ENCODE data around the gene BABAM2.

BABAM2 gene

GRCh38 chr2:27897717-27898116 lies 7.2 kb downstream of the BABAM2 start:
- ChIA-PET POLR2A (no interaction called here), CTCF (no interaction called here)
- no peak for DNase-seq (ENCODE audit: extremely low spot score)
- no peak for TF ChIP-seq NFRKB (IDR thresholded peaks at IDR 0.05)
- TF ChIP-seq FOXK2 (IDR thresholded peaks at IDR 0.05), result no peak
- TF ChIP-seq ZNF384 (IDR thresholded peaks at IDR 0.05), result no peak
- TF ChIP-seq LEF1 (IDR thresholded peaks at IDR 0.05; ENCODE audit: borderline replicate concordance), result no peak
- TF ChIP-seq FOXM1 (IDR thresholded peaks at IDR 0.05; ENCODE audit: borderline replicate concordance), result no peak
- TF ChIP-seq FOXA1 (IDR thresholded peaks at IDR 0.05), result no peak
- TF ChIP-seq PKNOX1 (IDR thresholded peaks at IDR 0.05), result no peak
- TF ChIP-seq TARDBP (IDR thresholded peaks at IDR 0.05), result no peak
- no peak for TF ChIP-seq SP1 (IDR thresholded peaks at IDR 0.05)
- no peak for TF ChIP-seq SUZ12 (IDR thresholded peaks at IDR 0.05)
- TF ChIP-seq L3MBTL2 (conservative IDR thresholded peaks at IDR 0.05), result no peak
- TF ChIP-seq BHLHE40 (IDR thresholded peaks at IDR 0.05; ENCODE audit: borderline replicate concordance), result no peak
- TF ChIP-seq ARNT (IDR thresholded peaks at IDR 0.05), result no peak
- no peak for TF ChIP-seq CTBP1 (IDR thresholded peaks at IDR 0.05; ENCODE audit: borderline replicate concordance)
- TF ChIP-seq ELF4 (IDR thresholded peaks at IDR 0.05), result no peak
- no peak for TF ChIP-seq HDGF (IDR thresholded peaks at IDR 0.05; ENCODE audit: borderline replicate concordance)

GRCh38 chr2:27901234-27901633 lies 10.7 kb downstream of the BABAM2 start:
- ChIA-PET CTCF (no interaction called here), POLR2A (no interaction called here)
- DNase-seq (ENCODE audit: extremely low spot score), result no peak
- TF ChIP-seq NFRKB (IDR thresholded peaks at IDR 0.05), result no peak
- no peak for TF ChIP-seq BHLHE40 (IDR thresholded peaks at IDR 0.05; ENCODE audit: borderline replicate concordance)
- no peak for TF ChIP-seq ARNT (IDR thresholded peaks at IDR 0.05)
- no peak for TF ChIP-seq SUZ12 (IDR thresholded peaks at IDR 0.05)
- TF ChIP-seq FOXA1 (IDR thresholded peaks at IDR 0.05), result no peak
- no peak for TF ChIP-seq SP1 (IDR thresholded peaks at IDR 0.05)
- TF ChIP-seq TARDBP (IDR thresholded peaks at IDR 0.05), result no peak
- TF ChIP-seq CTBP1 (IDR thresholded peaks at IDR 0.05; ENCODE audit: borderline replicate concordance), result no peak
- TF ChIP-seq ELF4 (IDR thresholded peaks at IDR 0.05), result no peak
- no peak for TF ChIP-seq HDGF (IDR thresholded peaks at IDR 0.05; ENCODE audit: borderline replicate concordance)
- TF ChIP-seq FOXM1 (IDR thresholded peaks at IDR 0.05; ENCODE audit: borderline replicate concordance), result no peak
- TF ChIP-seq ZNF384 (IDR thresholded peaks at IDR 0.05), result no peak
- TF ChIP-seq L3MBTL2 (conservative IDR thresholded peaks at IDR 0.05), result no peak
- TF ChIP-seq PKNOX1 (IDR thresholded peaks at IDR 0.05), result no peak
- TF ChIP-seq LEF1 (IDR thresholded peaks at IDR 0.05; ENCODE audit: borderline replicate concordance), result no peak

- CTCF ChIA-PET, result no interaction called here
- TF ChIP-seq ZNF384 (IDR thresholded peaks at IDR 0.05), result no peak
- TF ChIP-seq HDGF (IDR thresholded peaks at IDR 0.05; ENCODE audit: borderline replicate concordance), result no peak
- TF ChIP-seq SP1 (IDR thresholded peaks at IDR 0.05), result no peak
- no peak for TF ChIP-seq L3MBTL2 (conservative IDR thresholded peaks at IDR 0.05)
- TF ChIP-seq SUZ12 (IDR thresholded peaks at IDR 0.05), result no peak
- TF ChIP-seq FOXA1 (IDR thresholded peaks at IDR 0.05), result no peak
- TF ChIP-seq ELF4 (IDR thresholded peaks at IDR 0.05), result no peak
- TF ChIP-seq BHLHE40 (IDR thresholded peaks at IDR 0.05; ENCODE audit: borderline replicate concordance), result no peak
- TF ChIP-seq CTBP1 (IDR thresholded peaks at IDR 0.05; ENCODE audit: borderline replicate concordance), result no peak
- TF ChIP-seq FOXK2 (IDR thresholded peaks at IDR 0.05), result no peak
- TF ChIP-seq PKNOX1 (IDR thresholded peaks at IDR 0.05), result no peak
- no peak for TF ChIP-seq FOXM1 (IDR thresholded peaks at IDR 0.05; ENCODE audit: borderline replicate concordance)
- TF ChIP-seq LEF1 (IDR thresholded peaks at IDR 0.05; ENCODE audit: borderline replicate concordance), result no peak
- no peak for TF ChIP-seq TARDBP (IDR thresholded peaks at IDR 0.05)
- TF ChIP-seq NFRKB (IDR thresholded peaks at IDR 0.05), result no peak
- no peak for TF ChIP-seq ARNT (IDR thresholded peaks at IDR 0.05)
- no peak for DNase-seq (ENCODE audit: extremely low spot score)
- POLR2A ChIA-PET, result no interaction called here
Measured at GRCh38 chr2:27902098-27902497, 11.6 kb downstream of the BABAM2 start.

GRCh38 chr2:27903018-27903417 lies 12.5 kb downstream of the BABAM2 start:
- ChIA-PET POLR2A (no interaction called here), CTCF (no interaction called here)
- no peak for DNase-seq (ENCODE audit: extremely low spot score)
- TF ChIP-seq ZNF384 (IDR thresholded peaks at IDR 0.05) (no peak), ARNT (IDR thresholded peaks at IDR 0.05) (no peak), FOXM1 (IDR thresholded peaks at IDR 0.05; ENCODE audit: borderline replicate concordance) (no peak), CTBP1 (IDR thresholded peaks at IDR 0.05; ENCODE audit: borderline replicate concordance) (no peak), SP1 (IDR thresholded peaks at IDR 0.05) (no peak), HDGF (IDR thresholded peaks at IDR 0.05; ENCODE audit: borderline replicate concordance) (no peak), SUZ12 (IDR thresholded peaks at IDR 0.05) (no peak), FOXA1 (IDR thresholded peaks at IDR 0.05) (no peak), L3MBTL2 (conservative IDR thresholded peaks at IDR 0.05) (no peak), ELF4 (IDR thresholded peaks at IDR 0.05) (no peak), TARDBP (IDR thresholded peaks at IDR 0.05) (no peak)

- no peak for DNase-seq (ENCODE audit: extremely low spot score)
- CTCF ChIA-PET, result no interaction called here
- TF ChIP-seq SUZ12 (IDR thresholded peaks at IDR 0.05) (no peak), CTBP1 (IDR thresholded peaks at IDR 0.05; ENCODE audit: borderline replicate concordance) (no peak), ARNT (IDR thresholded peaks at IDR 0.05) (no peak), TARDBP (IDR thresholded peaks at IDR 0.05) (no peak), PKNOX1 (IDR thresholded peaks at IDR 0.05) (no peak), ELF4 (IDR thresholded peaks at IDR 0.05) (no peak), FOXM1 (IDR thresholded peaks at IDR 0.05; ENCODE audit: borderline replicate concordance) (no peak), LEF1 (IDR thresholded peaks at IDR 0.05; ENCODE audit: borderline replicate concordance) (no peak), FOXA1 (IDR thresholded peaks at IDR 0.05) (no peak), HDGF (IDR thresholded peaks at IDR 0.05; ENCODE audit: borderline replicate concordance) (no peak), BHLHE40 (IDR thresholded peaks at IDR 0.05; ENCODE audit: borderline replicate concordance) (no peak), L3MBTL2 (conservative IDR thresholded peaks at IDR 0.05) (no peak), SP1 (IDR thresholded peaks at IDR 0.05) (no peak), FOXK2 (IDR thresholded peaks at IDR 0.05) (no peak), NFRKB (IDR thresholded peaks at IDR 0.05) (no peak), ZNF384 (IDR thresholded peaks at IDR 0.05) (no peak)
- POLR2A ChIA-PET, result no interaction called here
Measured at GRCh38 chr2:27903649-27904404, 13.3 kb downstream of the BABAM2 start.

Data from HEK293T (cell line).